NCI-H345 treated with DMSO at 0.1 percent for 48 hours (cell line): Measurements from ENCODE around the gene UBE2L6.

Source experiments
- DNase-seq: peaks from one replicate; lab custom pipeline; 2025; ENCODE audit not compliant: unreplicated experiment; lab: John Stamatoyannopoulos, UW

Gene UBE2L6

DNA sequence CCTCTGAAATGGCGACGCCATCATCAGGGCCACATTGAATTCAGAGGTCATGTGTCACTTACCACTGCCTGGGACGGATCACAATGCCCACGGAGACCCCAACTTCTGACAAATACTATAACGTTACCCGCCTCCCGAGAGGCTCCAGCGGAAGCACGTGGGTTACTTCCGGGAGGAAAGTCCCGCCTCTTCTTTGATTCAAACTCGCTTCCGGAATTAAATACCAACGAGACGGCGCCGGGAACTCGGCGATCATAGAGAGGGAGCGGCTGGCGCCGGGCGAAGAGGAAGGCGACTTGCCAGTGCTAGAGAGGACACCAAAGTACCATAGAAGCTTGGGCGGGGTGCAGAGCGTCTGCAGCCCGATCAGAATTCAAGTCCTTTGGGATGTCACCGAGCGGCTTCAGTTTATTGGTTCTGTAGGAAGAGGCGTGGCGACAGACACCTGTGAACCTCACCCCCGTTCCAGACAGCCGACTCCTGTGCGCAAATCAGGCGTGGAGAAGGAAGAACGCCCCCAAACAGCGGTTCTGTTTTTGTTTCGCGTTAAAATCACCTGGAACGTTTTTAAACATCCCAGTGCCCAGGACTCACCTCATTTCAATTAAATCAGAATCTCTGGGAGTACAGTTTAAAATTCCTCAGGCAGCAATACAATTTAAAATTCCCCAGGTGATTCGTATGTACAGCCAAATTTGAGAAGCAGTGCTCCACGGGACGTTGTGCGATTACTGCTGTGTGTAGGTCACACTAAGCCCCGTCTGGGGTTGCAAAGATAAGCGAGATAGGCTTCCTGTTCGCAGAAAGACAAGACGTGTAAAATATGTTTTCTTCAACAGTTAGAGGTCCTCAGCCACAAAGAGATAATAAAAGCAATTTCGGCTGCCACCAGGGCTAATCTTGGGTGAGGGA, 36.6 kb downstream of the UBE2L6 start, which contains the start of gene TIMM10:
Gene TIMM10, minus strand, starts transcription at position 159 of the 912 bp plus-strand sequence. CDS start 565 bp downstream, outside the sequence.
- DNase-seq: peak; percentile 97

GRCh38 chr11:57530215-57530595, 37.3 kb downstream of the UBE2L6 start:
- DNase-seq: no peak

GRCh38 chr11:57529012-57529411, 38.5 kb downstream of the UBE2L6 start:
- DNase-seq: no peak

DNA sequence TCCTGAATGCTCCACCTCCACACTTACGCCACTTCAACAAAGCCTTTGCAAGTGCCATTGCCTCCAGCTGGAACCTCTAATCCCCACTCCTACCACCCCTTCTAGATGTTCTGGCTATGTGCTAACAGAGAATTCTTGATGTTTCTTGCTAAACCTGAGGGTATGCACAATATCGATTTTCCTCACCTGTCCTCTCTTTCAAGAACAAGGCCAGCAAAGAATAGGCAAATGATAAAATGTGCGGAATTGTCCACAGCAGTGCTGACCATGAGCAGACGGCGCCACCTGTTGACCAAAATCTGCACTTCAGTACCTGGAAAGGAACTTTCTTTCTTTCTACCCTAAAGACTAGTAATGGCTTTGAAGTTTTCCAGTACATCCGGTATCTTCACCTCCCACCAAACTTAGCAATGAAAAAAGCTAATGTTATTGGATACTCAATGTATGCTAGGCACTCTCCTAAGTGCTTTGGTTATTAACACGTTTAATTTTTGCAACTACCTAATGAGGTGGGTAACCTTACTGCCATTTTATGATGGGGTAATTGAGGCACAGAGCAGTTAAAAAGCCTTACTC, 40.3 kb downstream of the UBE2L6 start:
- peak; percentile 28 for DNase-seq

GRCh38 chr11:57523419-57523818, 44.1 kb downstream of the UBE2L6 start:
- no peak for DNase-seq

DNA sequence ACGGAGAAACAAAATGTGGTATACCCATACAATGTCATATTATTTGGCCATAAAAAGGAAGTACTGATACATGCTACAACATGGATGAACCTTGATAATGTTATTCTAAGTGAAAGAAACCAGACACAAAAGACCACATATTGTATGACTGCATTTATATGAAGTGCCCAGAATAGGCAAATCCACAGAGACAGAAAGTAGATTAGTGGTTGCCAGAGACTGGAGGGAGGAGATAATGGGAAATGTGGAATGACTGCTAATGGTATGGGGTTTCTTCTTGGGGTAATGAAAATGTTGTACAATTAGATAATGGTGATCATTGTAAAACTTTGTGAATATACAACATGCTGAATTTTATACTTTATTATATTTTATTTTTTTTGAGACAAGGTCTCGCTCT, 46.4 kb downstream of the UBE2L6 start:
- DNase-seq: no peak

DNA sequence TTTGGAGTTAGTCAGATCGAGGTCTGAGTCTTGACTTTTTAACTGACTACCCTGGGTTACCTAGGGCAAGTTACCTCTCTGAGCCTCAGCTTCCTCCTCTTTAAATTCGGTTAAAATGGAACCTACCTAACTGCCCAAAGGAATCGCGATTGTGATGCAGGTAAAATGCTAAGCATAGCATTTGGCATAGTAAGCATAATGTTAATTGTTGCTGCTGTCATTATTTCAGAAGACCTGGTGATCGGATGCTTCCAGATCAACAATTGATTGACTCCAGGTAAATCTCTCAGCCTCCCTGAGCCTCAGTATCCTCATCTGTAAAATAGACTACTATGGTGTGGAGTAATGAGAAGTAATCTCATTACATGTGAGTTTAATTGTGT, 51.4 kb downstream of the UBE2L6 start:
- no peak for DNase-seq

- DNase-seq: no peak
Observed at GRCh38 chr11:57515332-57516060, 52.0 kb downstream of the UBE2L6 start, which contains the start of gene SLC43A1. SLC43A1 (minus strand) TSS chr11:57515702; CDS start chr11:57514111, 1,591 bp downstream.

DNA sequence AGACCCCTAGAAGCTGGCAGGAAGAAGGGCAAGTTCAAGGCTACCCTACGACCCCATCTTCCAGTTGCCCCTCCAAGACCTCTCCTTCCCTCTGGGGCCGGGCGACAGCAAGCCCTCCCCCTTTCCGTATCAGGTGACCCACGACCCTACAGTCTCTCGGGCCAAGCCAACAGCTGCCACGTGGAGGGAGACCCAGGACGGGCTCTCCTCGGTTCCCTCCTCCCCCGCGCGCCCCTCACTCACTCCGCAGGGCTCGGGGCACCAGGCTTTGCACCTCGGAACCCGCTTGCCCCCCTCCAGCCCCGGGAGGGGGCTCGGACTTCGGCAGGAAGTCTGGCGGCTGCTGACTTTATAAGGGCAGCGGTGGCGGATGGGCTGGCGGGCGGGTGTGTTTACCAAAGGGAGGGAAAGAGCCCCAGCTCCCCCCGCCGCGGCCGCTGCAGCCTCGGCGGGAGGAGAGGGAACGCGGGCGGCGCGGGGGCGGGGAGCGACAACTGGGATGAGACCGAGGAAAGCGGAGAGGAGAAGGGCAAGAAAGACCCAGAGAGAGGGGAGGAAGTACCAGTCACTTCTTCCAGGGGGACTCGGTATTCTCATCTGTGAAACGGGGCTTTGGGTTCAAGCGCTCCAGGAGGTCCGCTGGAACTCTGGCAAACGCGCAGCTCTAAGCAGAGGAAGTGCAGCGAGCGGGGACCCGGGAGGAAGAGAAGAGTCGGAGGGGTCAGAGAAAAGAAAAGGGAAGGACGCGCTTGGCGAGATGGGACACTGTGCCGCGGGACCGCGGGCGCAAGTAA, 52.7 kb downstream of the UBE2L6 start:
- DNase-seq: no peak

GRCh38 chr11:57513911-57514537, 53.4 kb downstream of the UBE2L6 start:
- no peak for DNase-seq

- DNase-seq: no peak
Observed at GRCh38 chr11:57513452-57513795, 54.0 kb downstream of the UBE2L6 start.

GRCh38 chr11:57512646-57513451, 54.6 kb downstream of the UBE2L6 start:
- DNase-seq: no peak

DNA sequence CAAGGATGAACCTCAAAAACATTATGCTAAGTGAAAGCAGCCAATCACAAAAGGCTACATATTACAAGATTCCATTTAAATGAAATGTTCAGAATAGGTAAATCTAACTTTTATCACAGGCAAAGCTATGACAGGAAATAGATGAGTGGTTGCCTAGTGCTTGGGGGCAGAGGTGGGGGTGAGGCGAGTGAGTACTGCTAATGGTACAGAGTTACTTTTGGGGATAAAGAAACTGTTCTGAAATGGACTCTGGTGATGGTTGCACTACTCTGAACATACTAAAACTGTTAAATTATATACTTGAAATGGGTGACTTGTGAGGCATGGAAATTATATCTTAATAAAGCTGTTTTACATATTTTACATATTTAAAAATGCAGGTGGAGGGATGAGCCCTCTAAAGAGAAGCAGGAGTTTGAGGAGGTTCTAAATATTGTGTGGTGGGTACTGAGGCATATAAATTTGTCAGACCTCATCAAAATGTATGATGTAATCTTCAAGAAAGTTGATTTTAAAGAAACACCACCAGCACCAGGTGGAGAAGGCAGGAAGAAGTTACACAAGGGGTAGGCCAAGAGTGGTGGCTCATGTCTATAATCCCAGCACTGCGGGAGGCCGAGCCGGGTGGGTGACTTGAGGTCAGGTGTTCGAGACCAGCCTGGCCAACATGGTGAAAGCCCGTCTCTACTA, 55.6 kb downstream of the UBE2L6 start:
- no peak for DNase-seq

- no peak for DNase-seq
Observed at GRCh38 chr11:57508341-57509170, 58.9 kb downstream of the UBE2L6 start.

- no peak for DNase-seq
Observed at GRCh38 chr11:57506522-57506921, 61.0 kb downstream of the UBE2L6 start.

- no peak for DNase-seq
Observed at GRCh38 chr11:57504511-57504910, 63.0 kb downstream of the UBE2L6 start.

DNA sequence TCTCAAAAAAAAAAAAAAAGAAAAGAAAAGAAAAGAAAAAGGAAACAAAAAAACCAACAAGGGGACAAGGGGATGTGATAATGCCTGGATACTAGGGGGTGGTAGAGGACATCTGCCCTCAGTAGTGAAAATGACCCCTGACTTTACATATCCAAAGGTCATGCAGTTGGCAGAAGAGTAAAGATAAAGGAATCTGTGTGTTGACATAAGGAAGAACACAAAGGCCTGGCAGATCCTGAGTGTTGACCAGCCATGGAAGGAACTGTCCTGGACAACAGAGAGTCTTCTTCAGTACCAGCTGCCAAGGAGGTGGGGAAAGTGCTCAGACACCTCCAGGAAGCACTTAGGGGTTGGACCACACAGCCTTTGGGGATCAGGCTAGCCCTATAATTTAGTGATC, 64.6 kb downstream of the UBE2L6 start:
- no peak for DNase-seq

- no peak for DNase-seq
Observed at GRCh38 chr11:57502376-57502775, 65.1 kb downstream of the UBE2L6 start.
